MCF 10A (cell line): ENCODE results near the gene LILRB3. TPM values are rescaled to one million over a fixed set of nuclear protein-coding genes. Genes with fewer than 3 reads are reported as not detected.

ENCODE experiments used
- BruUV-seq: library from RNA; stranded (reverse); fragments of 400-500 nt; replicated peaks from 2 replicates; lab custom pipeline; 2021; lab: Mats Ljungman, UMichigan
- CTCF ChIA-PET: fragments of 300-600 bp; sonication (Branson Sonifier 250); formaldehyde crosslinking; extraction: SDS; loops from one replicate; lab custom pipeline; 2021; ENCODE audit warnings: antibody characterized with exemption, inconsistent platforms; lab: Yijun Ruan, JAX
- POLR2A ChIA-PET: fragments of 300-600, 350-650 bp; sonication (Branson Sonifier 250); formaldehyde crosslinking; extraction: SDS; loops from one replicate; lab custom pipeline; 2020; ENCODE audit warnings: antibody characterized with exemption, inconsistent platforms; lab: Yijun Ruan, JAX
- DNase-seq: peaks from one replicate; pipeline ENCODE4 v3.0.0-alpha.2; 2018; ENCODE audit not compliant: unreplicated experiment
- H3K27ac Mint-ChIP-seq: one replicate; pipeline ENCODE4 v1.8.0; 2022; ENCODE audit warnings: mild to moderate bottlenecking, low read depth, mixed read lengths; ENCODE audit not compliant: unreplicated experiment
- H3K27me3 Mint-ChIP-seq: one replicate; pipeline ENCODE4 v1.8.0; 2022; ENCODE audit warnings: mixed read lengths; ENCODE audit not compliant: insufficient read depth, unreplicated experiment
- H3K36me3 Mint-ChIP-seq: one replicate; pipeline ENCODE4 v1.8.0; 2022; ENCODE audit warnings: mild to moderate bottlenecking, moderate library complexity, mixed read lengths; ENCODE audit not compliant: insufficient read depth, unreplicated experiment
- H3K4me1 Mint-ChIP-seq: one replicate; pipeline ENCODE4 v1.8.0; 2022; ENCODE audit warnings: mixed read lengths; ENCODE audit not compliant: insufficient read depth, unreplicated experiment
- H3K4me3 Mint-ChIP-seq: one replicate; pipeline ENCODE4 v1.8.0; 2022; ENCODE audit warnings: mild to moderate bottlenecking, moderate library complexity, mixed read lengths; ENCODE audit not compliant: unreplicated experiment
- H3K9me3 Mint-ChIP-seq: one replicate; pipeline ENCODE4 v1.8.0; 2022; ENCODE audit warnings: mixed read lengths; ENCODE audit not compliant: unreplicated experiment
- intact Hi-C: fragments of 100-400 bp; cut with micrococcal nuclease; formaldehyde crosslinking; loops from 2 replicates; pipeline ENCODE4 v1.14.1; 2022
- total RNA-seq: library from RNA; stranded (reverse); gene quantifications from 2 replicates; pipeline ENCODE4 v1.2.3, GENCODE V29; 2022
- TF ChIP-seq, protein P1 (sequence below): fragments of 200-600 bp; IDR thresholded peaks from one replicate; pipeline ENCODE4 v1.8.0; 2022; ENCODE audit warnings: antibody characterized with exemption, mild to moderate bottlenecking; ENCODE audit not compliant: unreplicated experiment

The LILRB3 gene
- total RNA-seq, 1 experiment from 2014 or later, result not detected

DNA sequence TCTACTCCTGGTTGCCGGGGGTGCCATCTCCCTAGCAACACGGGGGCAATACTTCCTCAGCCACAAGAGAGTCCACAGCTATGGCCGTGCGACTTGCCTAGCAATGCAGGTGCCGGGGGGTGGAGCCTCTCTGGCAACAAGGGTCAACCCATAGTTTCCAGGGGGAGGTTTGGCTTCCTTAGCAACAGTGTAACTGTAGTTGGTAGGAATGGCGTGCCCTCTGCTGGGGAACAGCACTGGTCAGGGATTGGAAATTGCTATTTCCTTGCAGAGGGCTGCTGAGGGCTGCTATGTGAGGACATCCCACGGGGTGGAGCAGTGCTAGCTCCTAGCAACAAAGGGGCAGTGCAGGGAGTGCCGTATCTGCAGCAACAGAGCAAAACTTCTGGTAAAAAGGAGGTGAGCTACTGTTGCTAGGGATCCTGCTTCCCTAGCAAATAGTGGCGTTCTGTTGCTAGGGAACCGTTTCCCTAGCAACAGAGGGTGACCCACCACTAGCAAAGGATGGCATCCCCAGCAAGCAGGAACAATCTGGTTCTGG, 42.8 kb downstream of the LILRB3 start:
- no TSS peak for BruUV-seq
- POLR2A ChIA-PET, result no interaction called here
- Mint-ChIP-seq H3K27me3 (no peaks in the 10 kb centered on the region), H3K9me3 (no peaks in the 10 kb centered on the region), H3K36me3 (peaks cover 38% of the 10 kb centered on the region), H3K27ac (no peak overlapping the region), H3K4me1 (no peaks in the 10 kb centered on the region), H3K4me3 (no peak overlapping the region)
- TF ChIP-seq, protein P1, sequence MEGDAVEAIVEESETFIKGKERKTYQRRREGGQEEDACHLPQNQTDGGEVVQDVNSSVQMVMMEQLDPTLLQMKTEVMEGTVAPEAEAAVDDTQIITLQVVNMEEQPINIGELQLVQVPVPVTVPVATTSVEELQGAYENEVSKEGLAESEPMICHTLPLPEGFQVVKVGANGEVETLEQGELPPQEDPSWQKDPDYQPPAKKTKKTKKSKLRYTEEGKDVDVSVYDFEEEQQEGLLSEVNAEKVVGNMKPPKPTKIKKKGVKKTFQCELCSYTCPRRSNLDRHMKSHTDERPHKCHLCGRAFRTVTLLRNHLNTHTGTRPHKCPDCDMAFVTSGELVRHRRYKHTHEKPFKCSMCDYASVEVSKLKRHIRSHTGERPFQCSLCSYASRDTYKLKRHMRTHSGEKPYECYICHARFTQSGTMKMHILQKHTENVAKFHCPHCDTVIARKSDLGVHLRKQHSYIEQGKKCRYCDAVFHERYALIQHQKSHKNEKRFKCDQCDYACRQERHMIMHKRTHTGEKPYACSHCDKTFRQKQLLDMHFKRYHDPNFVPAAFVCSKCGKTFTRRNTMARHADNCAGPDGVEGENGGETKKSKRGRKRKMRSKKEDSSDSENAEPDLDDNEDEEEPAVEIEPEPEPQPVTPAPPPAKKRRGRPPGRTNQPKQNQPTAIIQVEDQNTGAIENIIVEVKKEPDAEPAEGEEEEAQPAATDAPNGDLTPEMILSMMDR, result no peak
- no peak for DNase-seq
- CTCF ChIA-PET, result interaction anchor here (0.5 to 1.1 kb wide), 3 partner anchors 12 to 174 kb away, joined by 3 to 4 read pairs (median 3); no protein-coding TSS in a partner anchor
- intact Hi-C loops, result no loop called here

DNA sequence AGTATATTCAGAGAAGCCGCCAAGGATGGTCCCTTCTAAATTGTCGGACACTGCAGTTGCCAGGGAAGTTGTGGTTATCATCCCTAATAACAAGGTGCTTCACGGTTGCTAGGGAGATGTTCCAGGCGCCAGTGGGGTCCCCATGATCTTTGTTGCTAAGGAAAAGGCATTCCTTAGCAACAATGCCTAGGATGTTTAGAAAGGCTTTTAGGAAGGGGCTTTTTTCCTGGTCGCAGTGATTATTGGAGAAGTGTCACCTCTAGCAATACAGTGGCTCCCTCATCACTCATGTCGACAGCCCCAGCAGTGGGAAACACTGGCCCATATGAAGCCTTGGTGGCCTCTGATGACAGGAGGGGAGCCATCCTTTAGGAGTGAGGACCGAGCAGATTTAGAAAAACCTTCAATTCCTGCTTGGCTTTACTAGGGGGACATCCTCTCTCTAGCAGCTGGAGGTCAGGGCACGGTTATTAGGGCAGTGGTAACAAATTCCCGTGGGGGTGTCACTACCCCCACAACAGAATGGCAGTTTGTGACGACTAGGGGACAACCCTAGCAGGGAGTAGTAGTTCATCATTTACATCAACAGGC, 43.5 kb downstream of the LILRB3 start:
- intact Hi-C loops, result no loop called here
- no TSS peak for BruUV-seq
- CTCF ChIA-PET, result interaction anchor here (0.5 to 1.1 kb wide), 2 partner anchors 11 to 174 kb away, joined by 3 to 4 read pairs; no protein-coding TSS in a partner anchor
- DNase-seq, result no peak
- no peak overlapping the region for H3K27ac Mint-ChIP-seq
- H3K36me3 Mint-ChIP-seq, result peaks cover 34% of the 10 kb centered on the region
- TF ChIP-seq, protein P1, result no peak
- no peaks in the 10 kb centered on the region for H3K4me1 Mint-ChIP-seq
- POLR2A ChIA-PET, result interaction anchor here (0.5 kb wide), 1 partner anchor 21 kb away, joined by 4 read pairs; no protein-coding TSS in a partner anchor
- H3K27me3 Mint-ChIP-seq, result no peaks in the 10 kb centered on the region
- no peaks in the 10 kb centered on the region for H3K9me3 Mint-ChIP-seq
- H3K4me3 Mint-ChIP-seq, result no peak overlapping the region

DNA sequence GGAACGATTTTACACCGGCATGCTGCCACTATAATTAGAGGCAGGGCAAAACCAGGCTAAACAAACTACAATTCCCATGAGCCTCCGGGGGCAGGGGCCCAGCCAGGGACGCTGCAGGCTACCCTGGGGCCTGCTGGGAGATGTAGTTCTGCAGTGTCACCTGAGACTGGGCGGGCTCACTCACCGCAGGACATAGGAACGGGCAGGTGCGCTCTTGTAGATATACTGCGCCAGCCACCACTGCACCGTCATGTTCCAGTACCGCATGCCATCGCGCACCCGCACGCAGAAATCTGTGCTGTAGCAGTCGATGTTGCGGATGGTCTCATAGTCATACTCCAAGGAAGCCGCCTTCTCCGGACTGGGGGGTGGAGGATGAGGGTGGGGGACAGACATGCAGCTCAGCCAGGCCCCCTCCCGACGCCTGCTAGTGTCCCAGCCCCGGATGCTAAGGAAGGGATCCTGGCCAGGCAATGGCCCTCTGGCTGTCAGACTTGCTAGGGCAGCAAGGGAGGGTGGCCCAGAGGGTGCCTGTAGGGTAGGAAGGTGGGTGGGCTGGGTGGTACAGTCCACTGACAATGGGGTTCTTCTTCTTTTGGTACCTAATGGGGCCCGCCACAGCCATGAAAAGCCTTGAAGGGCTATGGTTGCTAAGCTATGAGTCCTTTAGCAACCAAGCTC, 44.1 kb downstream of the LILRB3 start:
- TF ChIP-seq, protein P1, result no peak
- H3K27ac Mint-ChIP-seq, result no peak overlapping the region
- CTCF ChIA-PET, result no interaction called here
- peaks cover 28% of the 10 kb centered on the region for H3K36me3 Mint-ChIP-seq
- no peak for DNase-seq
- H3K4me3 Mint-ChIP-seq, result no peak overlapping the region
- BruUV-seq, result no TSS peak
- H3K27me3 Mint-ChIP-seq, result no peaks in the 10 kb centered on the region
- intact Hi-C loops, result no loop called here
- H3K9me3 Mint-ChIP-seq, result no peaks in the 10 kb centered on the region
- no peaks in the 10 kb centered on the region for H3K4me1 Mint-ChIP-seq
- POLR2A ChIA-PET, result interaction anchor here (0.5 kb wide), 1 partner anchor 21 kb away, joined by 4 read pairs; no protein-coding TSS in a partner anchor
